Eye (tissue), 1 donor: ENCODE measurements around the gene RNASEH2B.

Experiments used
- DNase-seq: peaks from one replicate; pipeline ENCODE4 v3.0.0-alpha.2; 2015

RNASEH2B gene

GRCh38 chr13:51000061-51000460 is 90.5 kb downstream of the RNASEH2B start:
- DNase-seq: no peak

DNA sequence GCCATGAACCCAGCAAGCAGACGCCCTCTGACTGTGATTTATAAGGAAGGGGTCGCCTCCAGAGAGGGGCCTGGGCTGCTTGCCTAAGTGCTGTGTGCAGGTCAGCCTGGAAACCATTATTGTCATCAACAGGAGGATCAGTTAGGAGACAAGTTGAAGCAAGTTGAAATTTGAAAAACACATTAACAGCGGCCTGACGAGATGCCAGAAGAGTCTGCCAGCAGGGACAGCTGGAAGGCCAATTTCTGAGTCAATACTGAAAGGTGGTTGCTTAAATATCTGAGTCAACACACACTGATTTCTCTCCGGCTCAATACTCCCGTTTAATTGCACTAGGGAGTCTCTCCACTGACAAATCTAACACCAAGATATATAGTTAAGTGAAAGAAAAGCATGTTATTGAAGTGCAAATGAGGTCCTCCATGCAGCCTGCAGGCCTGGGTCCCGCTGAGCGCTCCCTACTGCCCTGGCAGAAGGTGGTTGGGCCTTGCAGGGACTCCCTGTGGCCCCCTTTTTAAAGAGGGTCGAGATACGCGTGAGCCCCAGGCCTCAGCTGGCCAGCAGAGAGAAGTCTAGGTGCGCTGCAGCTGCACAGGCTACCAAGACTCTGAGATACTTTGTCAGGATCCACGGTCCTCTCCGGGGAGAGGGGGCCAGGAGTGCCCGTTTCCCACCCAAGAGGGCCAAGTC is 91.1 kb downstream of the RNASEH2B start:
- peak; percentile 45 for DNase-seq

- no peak for DNase-seq
Measured at GRCh38 chr13:51001335-51001734, 91.7 kb downstream of the RNASEH2B start.

DNA sequence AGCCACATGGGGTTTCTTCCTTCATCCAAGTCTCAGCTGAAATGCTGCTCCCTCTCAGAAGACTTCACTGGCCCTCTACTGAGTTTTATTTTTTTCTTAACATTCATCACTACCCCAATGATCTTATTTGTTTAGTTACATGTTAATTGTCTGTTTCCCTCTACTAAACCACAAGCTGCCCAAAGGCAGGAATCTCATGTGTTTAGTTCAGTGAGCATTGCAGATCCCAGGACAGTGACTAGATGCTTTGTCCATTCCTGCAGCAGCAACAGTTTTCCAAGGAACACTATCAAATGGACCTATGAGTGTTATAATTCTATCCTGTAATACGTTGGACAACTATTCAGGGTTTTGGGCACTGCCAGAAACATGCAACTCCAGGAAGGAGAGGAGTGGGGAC is 93.1 kb downstream of the RNASEH2B start:
- no peak for DNase-seq

DNA sequence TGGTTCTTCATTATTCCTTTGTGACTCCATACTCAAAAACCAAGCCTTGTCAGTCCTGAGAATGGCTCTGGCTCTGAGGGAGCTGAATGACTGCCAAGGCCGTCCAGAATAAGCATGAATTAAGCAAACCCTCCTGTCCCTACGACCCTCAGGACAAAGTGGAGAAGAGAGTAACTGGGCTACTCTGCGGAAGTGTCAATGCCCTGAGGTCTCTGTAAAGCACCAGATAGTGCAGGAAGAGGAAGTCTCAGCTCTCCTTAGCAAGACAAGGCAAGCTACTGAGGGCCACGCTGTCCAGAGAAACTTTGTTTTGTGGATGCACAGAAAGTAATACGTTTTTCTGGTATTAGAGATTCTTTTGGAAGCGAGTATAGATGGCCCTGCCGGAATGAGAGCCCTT is 94.1 kb downstream of the RNASEH2B start:
- no peak for DNase-seq

DNA sequence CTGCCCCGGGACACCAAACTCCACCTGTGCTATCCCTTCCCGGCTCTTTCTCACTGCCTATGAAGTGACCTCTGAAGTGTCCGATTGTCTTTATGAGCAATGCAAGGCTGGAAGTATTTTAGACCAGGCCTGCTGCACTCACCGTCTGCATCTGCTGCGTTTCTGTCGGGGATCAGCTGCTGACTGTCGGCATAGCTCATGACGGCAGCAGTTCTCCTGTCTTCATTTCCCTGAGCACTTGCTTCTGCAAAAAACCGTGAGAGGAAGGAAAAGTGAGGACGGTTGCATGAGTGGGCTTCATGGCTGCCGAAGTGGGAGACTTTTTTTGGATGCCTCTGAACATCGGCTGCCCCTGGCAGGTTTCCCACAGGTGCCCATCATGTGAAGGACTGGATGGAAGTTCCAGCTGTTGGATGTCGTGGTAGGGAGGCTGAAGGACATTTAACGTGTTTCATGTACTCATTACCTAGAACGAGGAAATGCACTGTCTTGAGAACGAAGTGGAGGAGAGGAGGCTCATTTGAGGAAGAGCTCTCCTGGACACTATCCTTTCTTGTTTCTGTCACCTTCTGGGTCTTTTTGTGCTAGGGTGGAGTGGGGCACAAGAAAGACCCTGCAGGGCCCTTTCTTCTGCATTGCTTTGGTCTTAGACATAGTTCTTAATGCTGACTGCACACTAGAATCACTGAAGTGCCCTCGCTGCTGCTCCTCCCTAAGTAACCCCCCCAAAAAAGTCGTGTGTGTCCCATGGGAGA is 94.7 kb downstream of the RNASEH2B start:
- no peak for DNase-seq

DNA sequence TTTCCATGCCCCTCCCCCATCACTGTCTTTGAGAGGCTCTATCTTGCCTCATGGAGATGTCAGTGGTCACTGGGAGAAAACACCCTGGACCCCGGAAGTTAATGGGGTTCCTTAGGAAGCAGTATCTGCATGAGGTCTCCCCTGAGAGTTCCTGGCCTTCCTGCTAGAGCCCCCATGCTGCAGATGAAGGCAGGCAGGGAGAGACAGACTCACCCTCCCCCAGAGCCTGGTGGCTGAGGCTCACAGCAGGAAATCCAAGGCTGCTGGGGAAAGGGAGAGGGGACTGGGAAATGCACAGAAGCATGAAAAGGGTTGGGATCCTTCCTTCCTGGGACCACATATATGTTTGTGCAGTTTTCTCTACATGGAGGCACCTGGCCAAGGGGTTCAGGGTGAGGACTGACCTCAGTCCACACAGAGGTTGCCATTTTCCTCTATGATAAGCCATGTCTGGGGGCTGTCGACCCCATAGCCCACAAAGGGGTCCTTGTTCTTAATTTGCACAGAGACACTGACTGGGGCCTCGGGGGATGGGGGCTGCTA is 95.4 kb downstream of the RNASEH2B start:
- DNase-seq: no peak

GRCh38 chr13:51005566-51005965 is 96.0 kb downstream of the RNASEH2B start:
- DNase-seq: no peak
